ENCODE results near the gene AHI1.
"Not testable (repeated sequence)": the region's sequence is repeated elsewhere in the genome, so short reads cannot be mapped to it uniquely, and the experiment has no call there.

Gene AHI1

GRCh38 chr6:135505648-135506047, 8.1 kb upstream of the AHI1 start:
- no peak for DNase-seq (ENCODE audit: low read depth in 2 of 2)

GRCh38 chr6:135505222-135505621, 7.7 kb upstream of the AHI1 start:
- no peak for DNase-seq (ENCODE audit: low read depth in 2 of 2)

GRCh38 chr6:135504734-135505133, 7.2 kb upstream of the AHI1 start:
- no peak for DNase-seq (ENCODE audit: low read depth in 2 of 2)

- no peak for DNase-seq (ENCODE audit: low read depth in 2 of 2)
Observed at GRCh38 chr6:135503703-135504475, 6.3 kb upstream of the AHI1 start.

GRCh38 chr6:135499441-135500340, 2.2 kb upstream of the AHI1 start:
- no peak for DNase-seq (ENCODE audit: low read depth in 2 of 2)

GRCh38 chr6:135498185-135498841, 773 bp upstream of the AHI1 start:
- DNase-seq (ENCODE audit: low read depth in 2 of 2) = peak; percentile 63 to 64

- DNase-seq (ENCODE audit: low read depth in 2 of 2) = no peak
Observed at GRCh38 chr6:135496800-135497411, 634 bp downstream of the AHI1 start.

- DNase-seq (ENCODE audit: low read depth in 2 of 2) = no peak
Observed at GRCh38 chr6:135493218-135493961, 4.2 kb downstream of the AHI1 start.

- DNase-seq (ENCODE audit: low read depth in 2 of 2) = no peak
Observed at GRCh38 chr6:135490381-135490780, 7.2 kb downstream of the AHI1 start.

- DNase-seq (ENCODE audit: low read depth in 2 of 2) = no peak
Observed at GRCh38 chr6:135488023-135488422, 9.5 kb downstream of the AHI1 start.

- not testable (repeated sequence) for DNase-seq (ENCODE audit: low read depth in 2 of 2)
Observed at GRCh38 chr6:135483903-135484302, 13.6 kb downstream of the AHI1 start.

GRCh38 chr6:135481783-135482369, 15.7 kb downstream of the AHI1 start:
- no peak for DNase-seq (ENCODE audit: low read depth in 2 of 2)

- DNase-seq (ENCODE audit: low read depth in 2 of 2) = no peak
Observed at GRCh38 chr6:135479601-135480000, 17.9 kb downstream of the AHI1 start.

GRCh38 chr6:135478626-135479025, 18.9 kb downstream of the AHI1 start:
- DNase-seq (ENCODE audit: low read depth in 2 of 2) = no peak

GRCh38 chr6:135475292-135475886, 22.2 kb downstream of the AHI1 start:
- peak; percentile 63 to 69 for DNase-seq (ENCODE audit: low read depth in 2 of 2)

- no peak for DNase-seq (ENCODE audit: low read depth in 2 of 2)
Observed at GRCh38 chr6:135474362-135474761, 23.2 kb downstream of the AHI1 start.

GRCh38 chr6:135465903-135466302, 31.6 kb downstream of the AHI1 start:
- DNase-seq (ENCODE audit: low read depth in 2 of 2) = no peak

- DNase-seq (ENCODE audit: low read depth in 2 of 2) = no peak
Observed at GRCh38 chr6:135465307-135465706, 32.2 kb downstream of the AHI1 start.

- no peak for DNase-seq (ENCODE audit: low read depth in 2 of 2)
Observed at GRCh38 chr6:135464634-135465033, 32.9 kb downstream of the AHI1 start.

GRCh38 chr6:135461208-135461607, 36.3 kb downstream of the AHI1 start:
- no peak for DNase-seq (ENCODE audit: low read depth in 2 of 2)
